Superior temporal gyrus (tissue), 1 donor: ENCODE results near the gene IGF2BP3.

ENCODE experiments used
- DNase-seq: peaks from one replicate; pipeline ENCODE4 v3.0.0-alpha.2; 2016; ENCODE audit errors: extremely low spot score

Gene IGF2BP3

DNA sequence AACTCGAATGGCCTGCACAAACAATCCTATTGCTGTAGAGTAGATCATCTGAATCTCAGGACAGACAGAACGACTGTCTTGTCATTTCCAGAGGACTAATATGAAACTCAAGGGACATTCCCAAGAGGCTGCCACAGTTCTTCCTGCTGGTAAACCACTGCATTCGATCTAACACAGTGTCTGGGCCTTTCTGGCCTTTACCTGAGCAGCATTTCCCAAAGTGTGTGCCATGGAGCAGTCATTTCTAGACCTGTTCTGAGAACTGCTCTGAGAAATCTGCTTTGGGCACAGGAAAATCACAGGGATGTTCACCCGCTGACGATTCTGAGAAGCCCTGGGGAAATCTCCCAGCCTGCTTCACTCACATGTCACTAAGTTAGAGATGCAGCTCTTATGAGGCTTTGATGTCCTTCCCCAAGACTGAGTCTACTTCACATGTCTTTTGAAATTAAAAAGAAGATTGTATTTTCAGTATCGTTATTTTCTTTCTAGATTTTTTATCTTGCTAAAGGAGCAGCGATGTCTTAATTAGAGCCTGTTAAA lies 205.3 kb downstream of the IGF2BP3 start:
- DNase-seq = no peak

GRCh38 chr7:23261843-23262452 lies 208.3 kb downstream of the IGF2BP3 start:
- peak; percentile 66 for DNase-seq

- DNase-seq = no peak
Measured at GRCh38 chr7:23260371-23260770, 209.9 kb downstream of the IGF2BP3 start.
